ENCODE data around the gene COL23A1. TPM values are rescaled to one million over a fixed set of nuclear protein-coding genes. Genes with fewer than 3 reads are reported as not detected.

Gene COL23A1
- total and polyA plus RNA-seq, 2 experiments from 2014 or later: 4.8 to 8.2 TPM

DNA sequence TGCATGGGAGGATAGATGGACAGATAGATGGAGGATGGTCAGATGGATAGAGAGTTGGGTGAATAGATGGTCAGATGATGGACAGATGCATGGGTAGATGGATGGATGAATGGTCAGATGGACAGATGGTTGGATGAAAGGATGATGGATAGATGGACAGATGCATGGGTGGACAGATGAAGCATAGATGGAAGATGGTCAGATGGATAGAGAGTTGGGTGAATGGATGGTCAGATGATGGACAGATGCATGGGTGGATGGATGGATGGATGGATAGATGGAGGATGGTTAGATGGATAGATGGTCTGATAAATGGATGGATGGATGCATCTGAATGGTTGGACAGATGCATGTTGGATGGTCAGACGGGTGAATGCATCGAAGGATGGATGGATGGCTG is 70.4 kb downstream of the COL23A1 start (continued):
- TF ChIP-seq, protein P1, sequence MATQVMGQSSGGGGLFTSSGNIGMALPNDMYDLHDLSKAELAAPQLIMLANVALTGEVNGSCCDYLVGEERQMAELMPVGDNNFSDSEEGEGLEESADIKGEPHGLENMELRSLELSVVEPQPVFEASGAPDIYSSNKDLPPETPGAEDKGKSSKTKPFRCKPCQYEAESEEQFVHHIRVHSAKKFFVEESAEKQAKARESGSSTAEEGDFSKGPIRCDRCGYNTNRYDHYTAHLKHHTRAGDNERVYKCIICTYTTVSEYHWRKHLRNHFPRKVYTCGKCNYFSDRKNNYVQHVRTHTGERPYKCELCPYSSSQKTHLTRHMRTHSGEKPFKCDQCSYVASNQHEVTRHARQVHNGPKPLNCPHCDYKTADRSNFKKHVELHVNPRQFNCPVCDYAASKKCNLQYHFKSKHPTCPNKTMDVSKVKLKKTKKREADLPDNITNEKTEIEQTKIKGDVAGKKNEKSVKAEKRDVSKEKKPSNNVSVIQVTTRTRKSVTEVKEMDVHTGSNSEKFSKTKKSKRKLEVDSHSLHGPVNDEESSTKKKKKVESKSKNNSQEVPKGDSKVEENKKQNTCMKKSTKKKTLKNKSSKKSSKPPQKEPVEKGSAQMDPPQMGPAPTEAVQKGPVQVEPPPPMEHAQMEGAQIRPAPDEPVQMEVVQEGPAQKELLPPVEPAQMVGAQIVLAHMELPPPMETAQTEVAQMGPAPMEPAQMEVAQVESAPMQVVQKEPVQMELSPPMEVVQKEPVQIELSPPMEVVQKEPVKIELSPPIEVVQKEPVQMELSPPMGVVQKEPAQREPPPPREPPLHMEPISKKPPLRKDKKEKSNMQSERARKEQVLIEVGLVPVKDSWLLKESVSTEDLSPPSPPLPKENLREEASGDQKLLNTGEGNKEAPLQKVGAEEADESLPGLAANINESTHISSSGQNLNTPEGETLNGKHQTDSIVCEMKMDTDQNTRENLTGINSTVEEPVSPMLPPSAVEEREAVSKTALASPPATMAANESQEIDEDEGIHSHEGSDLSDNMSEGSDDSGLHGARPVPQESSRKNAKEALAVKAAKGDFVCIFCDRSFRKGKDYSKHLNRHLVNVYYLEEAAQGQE (IDR thresholded peaks at IDR 0.05; ENCODE audit: unreplicated experiment): no peak
- TF ChIP-seq, protein P2, sequence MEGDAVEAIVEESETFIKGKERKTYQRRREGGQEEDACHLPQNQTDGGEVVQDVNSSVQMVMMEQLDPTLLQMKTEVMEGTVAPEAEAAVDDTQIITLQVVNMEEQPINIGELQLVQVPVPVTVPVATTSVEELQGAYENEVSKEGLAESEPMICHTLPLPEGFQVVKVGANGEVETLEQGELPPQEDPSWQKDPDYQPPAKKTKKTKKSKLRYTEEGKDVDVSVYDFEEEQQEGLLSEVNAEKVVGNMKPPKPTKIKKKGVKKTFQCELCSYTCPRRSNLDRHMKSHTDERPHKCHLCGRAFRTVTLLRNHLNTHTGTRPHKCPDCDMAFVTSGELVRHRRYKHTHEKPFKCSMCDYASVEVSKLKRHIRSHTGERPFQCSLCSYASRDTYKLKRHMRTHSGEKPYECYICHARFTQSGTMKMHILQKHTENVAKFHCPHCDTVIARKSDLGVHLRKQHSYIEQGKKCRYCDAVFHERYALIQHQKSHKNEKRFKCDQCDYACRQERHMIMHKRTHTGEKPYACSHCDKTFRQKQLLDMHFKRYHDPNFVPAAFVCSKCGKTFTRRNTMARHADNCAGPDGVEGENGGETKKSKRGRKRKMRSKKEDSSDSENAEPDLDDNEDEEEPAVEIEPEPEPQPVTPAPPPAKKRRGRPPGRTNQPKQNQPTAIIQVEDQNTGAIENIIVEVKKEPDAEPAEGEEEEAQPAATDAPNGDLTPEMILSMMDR (conservative IDR thresholded peaks at IDR 0.05; ENCODE audit: low read depth in 2 of 2): no peak
- no peak for TF ChIP-seq ZNF331 (CRISPR knock-in tag; IDR thresholded peaks at IDR 0.05; ENCODE audit: low read depth)
- TF ChIP-seq STAT1 (IDR thresholded peaks at IDR 0.05; ENCODE audit: unreplicated experiment): no peak
- TF ChIP-seq POLR2AphosphoS5 (IDR thresholded peaks at IDR 0.05; ENCODE audit: low read depth): no peak
- no peak for TF ChIP-seq CREB1 (CRISPR knock-in tag; IDR thresholded peaks at IDR 0.05; ENCODE audit: low read depth)
- TF ChIP-seq, protein P3, sequence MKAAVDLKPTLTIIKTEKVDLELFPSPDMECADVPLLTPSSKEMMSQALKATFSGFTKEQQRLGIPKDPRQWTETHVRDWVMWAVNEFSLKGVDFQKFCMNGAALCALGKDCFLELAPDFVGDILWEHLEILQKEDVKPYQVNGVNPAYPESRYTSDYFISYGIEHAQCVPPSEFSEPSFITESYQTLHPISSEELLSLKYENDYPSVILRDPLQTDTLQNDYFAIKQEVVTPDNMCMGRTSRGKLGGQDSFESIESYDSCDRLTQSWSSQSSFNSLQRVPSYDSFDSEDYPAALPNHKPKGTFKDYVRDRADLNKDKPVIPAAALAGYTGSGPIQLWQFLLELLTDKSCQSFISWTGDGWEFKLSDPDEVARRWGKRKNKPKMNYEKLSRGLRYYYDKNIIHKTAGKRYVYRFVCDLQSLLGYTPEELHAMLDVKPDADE (IDR thresholded peaks at IDR 0.05): no peak
- no peak for TF ChIP-seq NANOG (IDR thresholded peaks at IDR 0.05; ENCODE audit: borderline replicate concordance)

DNA sequence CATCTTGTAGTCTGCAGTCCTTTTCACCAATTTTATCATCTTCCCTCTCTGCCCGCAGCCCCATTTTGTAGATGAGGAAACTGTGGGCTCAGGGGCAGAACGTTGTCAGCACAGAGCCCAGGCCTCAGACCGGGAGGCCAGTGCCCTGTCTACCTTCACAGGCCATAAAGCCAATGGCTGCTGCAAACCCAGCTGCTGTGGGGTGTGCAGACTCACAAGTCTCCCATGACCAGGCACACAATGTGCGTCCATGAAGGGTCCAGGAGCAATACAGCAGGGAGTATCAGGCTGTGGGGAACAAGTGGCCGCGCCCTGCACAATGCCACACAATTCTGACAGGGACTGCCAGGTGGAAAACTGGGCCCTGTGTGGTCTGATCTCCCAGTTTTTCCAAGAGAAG is 71.0 kb downstream of the COL23A1 start:
- Histone ChIP-seq H3F3A (replicated peaks; ENCODE audit: low read depth) (no peaks in the 10 kb centered on the region), H4K20me1 (replicated peaks; ENCODE audit: insufficient read depth) (no peaks in the 10 kb centered on the region), H3K4me3 (no peak overlapping the region), H3K79me2 (replicated peaks; ENCODE audit: insufficient read depth) (no peaks in the 10 kb centered on the region), H3K4me1 (ENCODE audit: insufficient read depth) (no peaks in the 10 kb centered on the region), H3K9me2 (ENCODE audit: insufficient read depth) (no peaks in the 10 kb centered on the region), H3K27ac (ENCODE audit: low read depth) (no peak overlapping the region), H2AFZ (no peak overlapping the region), H3K36me3 (ENCODE audit: insufficient read depth) (no peaks in the 10 kb centered on the region), H3K27me3 (ENCODE audit: insufficient read depth) (no peaks in the 10 kb centered on the region), H3K4me2 (no peak overlapping the region)
- TF ChIP-seq, protein P3 (IDR thresholded peaks at IDR 0.05): no peak
- TF ChIP-seq EZH2phosphoT487 (IDR thresholded peaks at IDR 0.05; ENCODE audit: unreplicated experiment): no peak
- TF ChIP-seq, protein P2 (conservative IDR thresholded peaks at IDR 0.05; ENCODE audit: low read depth in 2 of 2): no peak
- TF ChIP-seq POLR2AphosphoS5 (IDR thresholded peaks at IDR 0.05; ENCODE audit: low read depth): no peak
- TF ChIP-seq EZH2 (IDR thresholded peaks at IDR 0.05; ENCODE audit: low read depth, unreplicated experiment): no peak
- TF ChIP-seq, protein P1 (IDR thresholded peaks at IDR 0.05; ENCODE audit: unreplicated experiment): no peak
- no peak for TF ChIP-seq JUNB (IDR thresholded peaks at IDR 0.05; ENCODE audit: unreplicated experiment)
- TF ChIP-seq ZNF114 (CRISPR knock-in tag; IDR thresholded peaks at IDR 0.05): no peak
- no peak for TF ChIP-seq STAT1 (IDR thresholded peaks at IDR 0.05; ENCODE audit: unreplicated experiment)
- DNase-seq (ENCODE audit: low spot score) (no peak), ATAC-seq (no peak)
- Mint-ChIP-seq H3K4me1 (no peaks in the 10 kb centered on the region), H3K4me3 (no peak overlapping the region), H3K9me3 (peaks cover 12% of the 10 kb centered on the region), H3K36me3 (ENCODE audit: low read depth) (peaks cover 11% of the 10 kb centered on the region), H3K27ac (no peak overlapping the region), H3K27me3 (ENCODE audit: insufficient read depth, low read depth, poor library complexity) (peaks cover 8% of the 10 kb centered on the region)

Data from GM23338 (cell line).